GM13977 (cell line): ENCODE measurements around the gene SMOC1.

ENCODE experiments used
- DNase-seq: peaks from one replicate; pipeline ENCODE4 v3.0.0; 2012; ENCODE audit warnings: low spot score
- in situ Hi-C: fragments of 300-500 bp; cut with MboI; formaldehyde crosslinking; loops from one replicate; pipeline ENCODE4 v1.12.0; 2022; ENCODE audit warnings: low sequenced_read_pairs, low pct_unique_long_range_greater_than_20kb, mixed read lengths, inconsistent platforms; ENCODE audit not compliant: unreplicated experiment
- TF ChIP-seq, protein P1 (sequence below): IDR thresholded peaks from 2 replicates; pipeline ENCODE4 v1.5.1; 2012; ENCODE audit warnings: mild to moderate bottlenecking, control low read depth; ENCODE audit not compliant: insufficient read depth; ENCODE audit errors: extremely low read depth, missing control alignments

Gene SMOC1

DNA sequence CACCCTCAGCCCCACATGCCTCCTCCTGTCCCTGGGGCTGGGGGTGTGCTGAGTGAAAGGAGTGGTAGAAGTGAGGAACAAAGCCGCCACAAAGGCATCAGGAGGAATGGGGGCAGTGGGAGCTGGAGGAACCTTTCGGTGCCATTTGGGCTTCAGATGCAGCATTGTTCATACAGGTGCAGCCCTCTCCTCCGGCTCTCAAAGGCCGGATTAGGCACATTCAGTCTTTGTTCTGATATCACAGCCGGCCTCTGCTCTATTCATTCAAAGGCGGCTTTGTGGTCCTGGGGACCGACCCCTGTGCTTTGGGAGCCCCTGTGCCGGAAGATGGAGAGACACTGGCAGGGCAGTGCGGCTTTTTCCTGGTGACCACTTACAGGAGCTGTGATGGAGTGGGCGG is 53.2 kb downstream of the SMOC1 start:
- TF ChIP-seq, protein P1, sequence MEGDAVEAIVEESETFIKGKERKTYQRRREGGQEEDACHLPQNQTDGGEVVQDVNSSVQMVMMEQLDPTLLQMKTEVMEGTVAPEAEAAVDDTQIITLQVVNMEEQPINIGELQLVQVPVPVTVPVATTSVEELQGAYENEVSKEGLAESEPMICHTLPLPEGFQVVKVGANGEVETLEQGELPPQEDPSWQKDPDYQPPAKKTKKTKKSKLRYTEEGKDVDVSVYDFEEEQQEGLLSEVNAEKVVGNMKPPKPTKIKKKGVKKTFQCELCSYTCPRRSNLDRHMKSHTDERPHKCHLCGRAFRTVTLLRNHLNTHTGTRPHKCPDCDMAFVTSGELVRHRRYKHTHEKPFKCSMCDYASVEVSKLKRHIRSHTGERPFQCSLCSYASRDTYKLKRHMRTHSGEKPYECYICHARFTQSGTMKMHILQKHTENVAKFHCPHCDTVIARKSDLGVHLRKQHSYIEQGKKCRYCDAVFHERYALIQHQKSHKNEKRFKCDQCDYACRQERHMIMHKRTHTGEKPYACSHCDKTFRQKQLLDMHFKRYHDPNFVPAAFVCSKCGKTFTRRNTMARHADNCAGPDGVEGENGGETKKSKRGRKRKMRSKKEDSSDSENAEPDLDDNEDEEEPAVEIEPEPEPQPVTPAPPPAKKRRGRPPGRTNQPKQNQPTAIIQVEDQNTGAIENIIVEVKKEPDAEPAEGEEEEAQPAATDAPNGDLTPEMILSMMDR = no peak
- in situ Hi-C loops = no loop called here
- no peak for DNase-seq

DNA sequence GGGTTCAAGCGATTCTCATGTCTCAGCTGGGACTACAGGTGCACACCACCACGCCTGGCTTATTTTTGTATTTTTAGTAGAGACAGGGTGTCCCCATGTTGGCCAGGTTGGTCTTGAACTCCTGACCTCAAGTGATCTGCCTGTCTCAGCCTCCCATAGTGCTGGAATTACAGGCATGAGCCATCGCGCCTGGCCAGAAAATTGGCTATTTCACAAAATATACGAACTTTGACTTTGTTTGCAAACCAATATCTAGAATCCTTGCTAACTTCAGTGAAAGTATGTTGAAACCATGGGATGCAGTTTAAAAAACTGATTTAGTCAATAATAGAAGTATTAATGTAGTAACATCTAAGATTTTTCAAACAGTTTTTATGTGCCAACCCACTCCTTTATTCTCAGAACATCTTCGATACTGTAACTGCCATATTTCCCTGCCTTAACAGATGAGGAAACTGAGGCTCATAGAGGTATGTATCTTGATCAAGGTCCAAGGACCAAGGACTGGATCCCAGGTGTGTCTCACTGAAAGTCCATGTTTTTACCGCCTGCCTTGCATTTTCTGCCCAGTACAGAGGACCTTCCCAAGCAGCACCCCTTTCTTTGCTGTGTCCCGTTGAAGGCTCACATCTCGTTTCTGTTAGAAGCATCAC is 54.5 kb downstream of the SMOC1 start:
- in situ Hi-C loops = no loop called here
- TF ChIP-seq, protein P1 = no peak
- no peak for DNase-seq

DNA sequence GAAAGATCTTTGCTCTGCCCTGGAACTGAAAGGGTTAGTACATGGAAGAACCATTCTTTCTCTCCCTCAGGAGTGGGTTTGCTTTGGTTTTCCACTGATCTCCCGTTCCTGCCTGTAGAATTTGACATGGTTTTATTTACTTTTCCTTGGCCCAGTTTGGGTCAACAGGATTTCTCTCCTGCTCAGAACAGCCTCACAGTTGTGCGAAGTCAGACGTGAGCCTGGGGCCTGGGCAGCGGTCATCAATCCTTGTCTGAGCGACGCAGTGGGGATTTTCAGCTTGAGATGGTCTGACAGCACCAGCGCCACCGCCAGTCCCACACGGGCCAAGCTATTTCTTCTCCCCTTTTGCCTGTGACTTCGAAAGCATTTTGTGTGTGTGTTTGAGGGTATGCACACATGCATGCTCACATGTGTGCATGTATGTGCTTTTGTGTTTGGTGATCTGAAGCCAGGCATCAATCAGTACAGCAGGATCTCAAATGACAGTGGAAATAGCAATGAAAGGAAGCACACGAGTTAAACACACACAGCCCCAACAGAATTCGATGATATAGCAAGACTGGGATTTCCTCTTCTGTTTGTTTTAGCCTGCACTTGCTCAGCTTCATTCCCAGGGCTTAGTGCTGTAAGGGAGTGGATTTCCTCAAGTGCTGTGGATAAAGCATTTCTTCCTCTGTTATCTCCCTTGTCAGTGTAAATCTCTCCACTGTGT is 58.3 kb downstream of the SMOC1 start:
- in situ Hi-C loops = no loop called here
- TF ChIP-seq, protein P1 = no peak
- DNase-seq = no peak

DNA sequence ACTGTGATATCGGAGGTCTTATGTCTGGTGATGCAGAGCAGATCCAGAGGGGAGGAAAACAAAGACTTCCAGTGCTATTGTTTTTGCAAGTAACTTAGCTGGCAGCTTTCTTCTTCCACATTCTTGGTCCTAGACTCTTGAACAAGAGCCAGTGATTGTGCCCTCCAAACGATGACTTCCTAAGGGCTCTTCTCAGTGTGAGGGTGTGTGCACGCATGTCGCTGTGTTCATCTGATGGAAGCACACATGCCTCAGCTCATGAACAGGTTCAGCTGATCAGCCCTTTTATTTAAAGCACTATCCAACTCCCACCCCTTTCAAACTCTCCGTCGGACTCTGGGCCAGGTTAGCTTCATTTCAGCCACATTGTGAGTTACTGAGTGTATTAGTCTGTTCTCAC is 59.5 kb downstream of the SMOC1 start:
- DNase-seq = no peak
- TF ChIP-seq, protein P1 = no peak
- in situ Hi-C loops = no loop called here

DNA sequence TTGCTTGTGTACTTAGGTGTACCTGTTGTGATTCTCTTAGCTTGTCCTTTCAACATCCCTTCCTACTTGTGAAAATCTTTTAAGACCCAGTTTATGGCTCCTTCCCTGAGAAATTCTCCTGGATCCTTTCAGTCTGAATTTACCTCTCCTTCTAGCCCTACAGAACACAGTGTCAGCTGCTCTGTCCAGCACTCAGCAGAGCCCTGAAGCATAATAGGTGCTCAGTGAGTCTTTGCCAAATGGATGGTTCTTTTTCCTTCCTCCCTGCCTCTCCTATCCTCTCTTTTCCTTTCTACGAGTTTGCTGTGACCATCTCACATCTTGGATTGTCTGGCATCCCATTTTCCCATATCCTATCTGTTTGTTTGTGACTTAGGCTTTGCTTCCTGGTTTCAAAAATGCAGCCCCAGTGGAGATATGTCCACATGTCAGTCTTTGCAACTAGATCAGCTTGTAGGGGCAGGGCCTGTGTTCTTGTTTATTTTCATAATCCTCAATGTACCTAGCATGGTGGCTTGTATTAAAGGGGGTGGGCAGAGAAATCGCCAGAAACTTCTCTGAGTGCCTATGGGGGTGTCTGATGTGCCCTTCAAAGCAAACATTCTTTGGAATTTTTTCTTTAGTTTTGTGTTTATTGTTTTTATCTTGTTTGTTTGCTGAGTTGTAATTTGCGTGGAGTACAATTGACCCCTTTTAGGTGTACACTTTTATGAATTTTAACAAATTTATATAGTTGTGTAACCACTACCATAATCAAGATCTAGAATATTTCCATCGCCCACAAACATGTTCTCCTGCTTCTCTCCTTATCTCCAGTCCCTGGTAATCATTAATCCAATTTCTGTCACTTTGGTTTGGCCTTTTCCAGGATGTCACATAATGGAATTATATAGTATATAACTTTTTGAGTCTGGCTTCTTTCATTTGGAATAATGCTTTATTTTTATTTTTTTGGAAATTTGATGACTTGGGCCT is 62.8 kb downstream of the SMOC1 start:
- in situ Hi-C loops = no loop called here
- no peak for DNase-seq
- TF ChIP-seq, protein P1 = no peak

DNA sequence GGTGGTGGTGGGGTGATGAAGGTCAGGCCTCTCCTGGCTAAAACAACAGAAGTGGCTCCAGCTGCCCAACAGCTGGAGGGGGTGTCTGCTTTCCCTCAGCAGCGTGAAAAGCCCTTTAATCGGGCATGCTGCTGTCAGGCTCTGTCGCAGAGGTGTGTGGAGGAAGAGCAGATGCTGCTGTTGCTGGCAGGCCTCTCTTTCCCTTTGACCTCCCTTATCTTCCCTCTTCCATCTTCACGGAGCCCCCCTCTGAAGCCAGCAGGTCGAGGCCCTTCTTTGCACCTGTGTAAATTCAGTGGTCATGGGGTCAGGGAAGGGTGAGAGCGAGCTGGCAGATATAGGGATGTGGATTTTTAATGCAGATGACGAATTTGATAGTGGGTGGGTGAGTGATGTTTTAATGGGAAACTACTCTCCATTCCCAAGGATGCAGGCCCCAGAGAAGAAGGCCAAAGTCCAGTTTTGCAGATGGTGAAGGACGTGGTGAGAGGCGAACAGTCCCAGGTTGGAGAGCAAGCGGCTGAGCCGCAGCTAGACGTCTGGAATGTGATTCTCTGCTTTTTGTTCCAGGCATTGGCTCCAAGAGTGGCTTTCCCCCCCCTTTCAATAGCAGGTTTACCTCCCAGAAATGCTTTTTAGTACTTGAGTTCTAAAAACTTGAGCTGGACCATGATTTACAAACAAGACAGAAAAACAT is 64.0 kb downstream of the SMOC1 start:
- in situ Hi-C loops = no loop called here
- TF ChIP-seq, protein P1 = no peak
- no peak for DNase-seq
